ENCODE measurements around the gene SYT1.

The SYT1 gene

DNA sequence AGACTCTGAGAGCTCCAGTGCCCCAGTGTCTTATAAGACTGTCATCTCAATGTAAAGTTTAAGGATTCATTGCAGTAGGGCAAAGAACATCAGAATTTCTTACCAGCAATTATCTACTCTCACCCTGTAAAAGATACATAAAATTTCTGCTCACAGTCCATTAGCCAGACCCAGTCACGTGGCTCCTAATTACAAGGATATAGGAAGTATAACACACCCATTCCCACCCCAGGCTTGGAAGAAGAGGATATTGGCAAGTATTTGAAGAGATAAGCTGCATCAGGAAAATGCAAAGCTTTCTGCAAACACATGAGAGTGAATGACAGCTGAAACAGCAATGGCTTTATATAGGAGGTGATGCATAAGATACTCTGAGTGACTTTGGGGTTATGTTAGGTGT, 14.3 kb downstream of the SYT1 start:
- no peak overlapping the region for H3K4me3 ChIP-seq (ENCODE audit: low read depth, low read length)
- no peak for TF ChIP-seq CTCF (IDR thresholded peaks at IDR 0.05; ENCODE audit: low read depth, low read length)

DNA sequence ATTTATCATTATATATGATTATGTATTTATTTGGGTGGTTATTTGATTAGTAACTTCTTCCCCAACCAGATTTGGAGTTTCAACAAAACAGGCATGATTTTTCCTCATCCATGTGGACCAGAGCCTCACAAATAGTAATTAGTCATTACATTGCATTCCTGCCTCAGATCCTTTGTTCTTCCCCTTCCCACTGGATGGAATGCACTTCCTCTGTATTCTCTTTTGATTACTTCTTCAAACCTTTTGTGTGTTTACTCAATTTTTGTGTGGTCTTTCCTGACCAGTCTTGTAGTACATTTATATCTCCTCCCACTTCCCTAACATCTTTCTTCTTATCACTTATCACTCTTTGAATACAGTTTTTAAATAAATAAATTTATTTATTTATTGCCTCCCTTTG, 15.5 kb downstream of the SYT1 start:
- no peak overlapping the region for H3K4me3 ChIP-seq (ENCODE audit: low read depth, low read length)
- no peak for TF ChIP-seq CTCF (IDR thresholded peaks at IDR 0.05; ENCODE audit: low read depth, low read length)

GRCh38 chr12:78881685-78882084, 17.1 kb downstream of the SYT1 start:
- TF ChIP-seq CTCF (IDR thresholded peaks at IDR 0.05; ENCODE audit: low read depth, low read length), result no peak
- no peak overlapping the region for H3K4me3 ChIP-seq (ENCODE audit: low read depth, low read length)

DNA sequence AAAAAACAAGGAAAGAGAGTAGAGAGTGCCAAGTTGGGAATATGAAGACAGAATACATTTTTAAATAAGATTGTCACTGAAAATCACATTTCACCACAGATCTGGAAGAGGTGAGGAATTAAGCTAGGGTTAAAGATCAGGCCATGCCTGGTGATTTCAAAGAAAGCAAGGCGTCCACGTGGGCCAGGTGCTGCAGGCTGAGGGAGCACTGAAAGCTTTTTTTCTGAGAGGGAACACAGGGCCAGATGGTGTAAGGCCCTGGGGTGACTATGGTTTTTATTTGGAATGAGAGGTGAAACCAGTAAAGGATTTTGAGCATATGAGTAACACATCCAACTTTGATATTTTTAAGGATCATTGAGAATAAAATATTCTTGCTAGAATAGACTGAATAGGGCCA, 20.9 kb downstream of the SYT1 start:
- TF ChIP-seq CTCF (IDR thresholded peaks at IDR 0.05; ENCODE audit: low read depth, low read length), result no peak
- no peak overlapping the region for H3K4me3 ChIP-seq (ENCODE audit: low read depth, low read length)

DNA sequence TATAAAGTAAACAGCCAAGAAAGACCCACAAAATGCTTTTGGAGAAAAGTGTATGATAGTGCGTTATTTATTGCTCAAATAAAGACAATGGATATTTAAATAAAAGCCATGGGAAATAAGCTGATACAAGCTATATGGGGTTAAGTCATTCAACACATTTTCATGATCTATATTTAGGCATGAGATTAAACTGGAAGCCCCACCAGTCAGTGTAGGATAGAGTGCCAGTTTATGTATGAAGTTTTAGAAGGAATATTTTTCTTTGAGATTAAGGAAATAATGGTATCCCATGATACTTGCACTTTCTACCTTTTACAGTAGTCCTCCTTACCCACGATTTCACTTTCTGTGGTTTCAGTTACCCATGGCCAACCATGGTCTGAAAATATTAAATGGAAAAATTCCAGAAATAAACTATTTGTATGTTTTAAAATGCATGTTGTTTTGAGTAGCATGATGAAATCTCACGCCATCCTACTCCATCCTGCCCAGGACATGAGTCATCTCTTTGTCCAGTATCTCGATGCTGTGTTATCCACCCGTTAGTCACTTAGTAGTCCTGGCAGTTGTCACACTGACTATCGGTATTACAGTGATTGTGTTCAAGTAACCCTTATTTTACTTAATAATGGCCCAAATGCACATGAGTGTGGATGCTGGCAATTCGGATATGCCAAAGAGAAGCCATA, 22.3 kb downstream of the SYT1 start:
- no peak for TF ChIP-seq CTCF (IDR thresholded peaks at IDR 0.05; ENCODE audit: low read depth, low read length)
- peak overlapping the region; percentile 25; the same call in 1 of the 2 replicates for H3K4me3 ChIP-seq (ENCODE audit: low read depth, low read length)

GRCh38 chr12:78887444-78887843, 22.9 kb downstream of the SYT1 start:
- no peak overlapping the region; the same call in 1 of the 2 replicates for H3K4me3 ChIP-seq (ENCODE audit: low read depth, low read length)
- no peak for TF ChIP-seq CTCF (IDR thresholded peaks at IDR 0.05; ENCODE audit: low read depth, low read length)

DNA sequence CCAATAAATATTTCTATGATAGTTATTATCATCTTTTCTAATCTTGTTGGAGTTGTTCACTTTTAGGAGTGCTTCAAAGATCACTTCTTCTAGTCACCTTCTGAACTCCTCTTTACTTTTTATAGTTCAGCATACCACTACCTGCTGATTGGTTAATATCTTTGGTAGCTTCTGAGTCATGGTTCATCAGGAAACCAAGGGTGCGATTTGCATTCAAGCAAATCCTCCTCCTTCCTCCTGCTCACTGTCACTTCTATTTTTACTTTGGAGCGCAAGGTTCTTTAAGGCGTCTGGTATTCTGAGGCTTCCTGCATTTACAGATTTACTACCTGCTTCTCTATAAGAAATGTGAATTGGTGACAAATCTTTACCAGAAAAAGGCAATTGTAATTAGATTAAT, 24.0 kb downstream of the SYT1 start:
- no peak overlapping the region for H3K4me3 ChIP-seq (ENCODE audit: low read depth, low read length)
- no peak for TF ChIP-seq CTCF (IDR thresholded peaks at IDR 0.05; ENCODE audit: low read depth, low read length)

Measured in WI38 (cell line).